WTC11 (cell line): ENCODE data around the gene LRP1. TPM values are rescaled to one million over a fixed set of nuclear protein-coding genes. Genes with fewer than 3 reads are reported as not detected.

ENCODE experiments used
- ATAC-seq: fragments of 200-7000 bp; cut with Tn5 transposase; 2 replicates; pipeline ENCODE4 v1.10.0; 2021; ENCODE audit warnings: mild to moderate bottlenecking, moderate library complexity
- CTCF ChIA-PET: fragments of 300-600 bp; sonication (Branson Sonifier 250); formaldehyde crosslinking; loops from one replicate; lab custom pipeline; 2021; ENCODE audit warnings: antibody characterized with exemption; lab: Charles Lee
- POLR2A ChIA-PET: fragments of 350-600 bp; sonication (Branson Sonifier 250); formaldehyde crosslinking; loops from one replicate; lab custom pipeline; 2021; ENCODE audit warnings: antibody characterized with exemption; lab: Charles Lee
- DNase-seq: peaks from one replicate; pipeline ENCODE4 v3.0.0; 2021; ENCODE audit warnings: low spot score
- H3K27ac Mint-ChIP-seq: 2 replicates; pipeline ENCODE4 v1.8.0; 2021; ENCODE audit warnings: mixed read lengths
- H3K27me3 Mint-ChIP-seq: 2 replicates; pipeline ENCODE4 v1.8.0; 2021; ENCODE audit warnings: low read depth, mild to moderate bottlenecking, moderate library complexity, mixed read lengths
- H3K36me3 Mint-ChIP-seq: 2 replicates; pipeline ENCODE4 v1.8.0; 2021; ENCODE audit warnings: mixed read lengths
- H3K4me1 Mint-ChIP-seq: 2 replicates; pipeline ENCODE4 v1.8.0; 2022; ENCODE audit warnings: mixed read lengths
- H3K4me3 Mint-ChIP-seq: 2 replicates; pipeline ENCODE4 v1.8.0; 2021; ENCODE audit warnings: mild to moderate bottlenecking, moderate library complexity, mixed read lengths
- H3K9me3 Mint-ChIP-seq: 2 replicates; pipeline ENCODE4 v1.8.0; 2021; ENCODE audit warnings: mixed read lengths
- FOXJ3 ChIP-seq: sonication (generic); formaldehyde crosslinking; IDR thresholded peaks from 2 replicates; pipeline ENCODE4 v1.9.0; 2021; ENCODE audit warnings: missing genetic modification reagents, mild to moderate bottlenecking, borderline replicate concordance
- GRHL2 ChIP-seq: fragments of 250-450 bp; sonication (Bioruptor Pico); IDR thresholded peaks from 2 replicates; pipeline ENCODE4 v1.8.0; 2022; ENCODE audit warnings: mild to moderate bottlenecking, moderate library complexity; ENCODE audit not compliant: insufficient replicate concordance, severe bottlenecking
- JUN ChIP-seq: sonication (generic); formaldehyde crosslinking; IDR thresholded peaks from 2 replicates; pipeline ENCODE4 v1.8.0; 2023; ENCODE audit warnings: mild to moderate bottlenecking, missing genetic modification reagents
- NR2C2 ChIP-seq: sonication (generic); formaldehyde crosslinking; IDR thresholded peaks from 2 replicates; pipeline ENCODE4 v1.8.0; 2022; ENCODE audit warnings: mild to moderate bottlenecking, missing genetic modification reagents
- OVOL2 ChIP-seq: fragments of 250-450 bp; sonication (Bioruptor Pico); IDR thresholded peaks from 2 replicates; pipeline ENCODE4 v1.9.0; 2021; ENCODE audit warnings: mild to moderate bottlenecking, borderline replicate concordance
- RELA ChIP-seq: sonication (generic); formaldehyde crosslinking; IDR thresholded peaks from 2 replicates; pipeline ENCODE4 v1.8.1; 2022; ENCODE audit warnings: missing genetic modification reagents, mild to moderate bottlenecking, borderline replicate concordance
- RORB ChIP-seq: fragments of 250-450 bp; sonication (Bioruptor Pico); IDR thresholded peaks from 2 replicates; pipeline ENCODE4 v1.9.0; 2021; ENCODE audit warnings: mild to moderate bottlenecking
- SMAD4 ChIP-seq: sonication (generic); formaldehyde crosslinking; IDR thresholded peaks from 2 replicates; pipeline ENCODE4 v1.8.0; 2022; ENCODE audit warnings: mild to moderate bottlenecking, missing genetic modification reagents
- SP1 ChIP-seq: sonication (generic); formaldehyde crosslinking; conservative IDR thresholded peaks from 2 replicates; pipeline ENCODE4 v1.8.1; 2022; ENCODE audit warnings: missing genetic modification reagents
- ZBTB21 ChIP-seq: sonication (generic); formaldehyde crosslinking; IDR thresholded peaks from 2 replicates; pipeline ENCODE4 v1.8.1; 2023; ENCODE audit warnings: mild to moderate bottlenecking, missing genetic modification reagents, borderline replicate concordance
- ZNF263 ChIP-seq: sonication (generic); formaldehyde crosslinking; IDR thresholded peaks from 2 replicates; pipeline ENCODE4 v1.8.1; 2022; ENCODE audit warnings: low read depth, mild to moderate bottlenecking, moderate library complexity, missing genetic modification reagents
- ZNF416 ChIP-seq: fragments of 250-450 bp; sonication (Bioruptor Pico); IDR thresholded peaks from 2 replicates; pipeline ENCODE4 v1.9.0; 2021; ENCODE audit warnings: mild to moderate bottlenecking, inconsistent platforms
- total RNA-seq: library from RNA; stranded (reverse); gene quantifications from 3 replicates; pipeline ENCODE4 v1.2.3, GENCODE V29; 2021
- TF ChIP-seq, protein P1 (sequence below): sonication (generic); formaldehyde crosslinking; IDR thresholded peaks from 2 replicates; pipeline ENCODE4 v1.8.1; 2022; ENCODE audit warnings: low read depth, missing genetic modification reagents, borderline replicate concordance
- TF ChIP-seq, protein P2 (sequence below): sonication (generic); formaldehyde crosslinking; IDR thresholded peaks from 2 replicates; pipeline ENCODE4 v1.8.1; 2022; ENCODE audit warnings: missing genetic modification reagents, borderline replicate concordance
- TF ChIP-seq, protein P3 (sequence below): fragments of 250-450 bp; sonication (Bioruptor Pico); IDR thresholded peaks from 2 replicates; pipeline ENCODE4 v1.8.0; 2021; ENCODE audit warnings: mild to moderate bottlenecking
- TF ChIP-seq, protein P4 (sequence below): fragments of 200-600 bp; IDR thresholded peaks from 2 replicates; pipeline ENCODE4 v1.8.0; 2022; ENCODE audit warnings: antibody characterized with exemption
- TF ChIP-seq, protein P5 (sequence below): sonication (generic); formaldehyde crosslinking; IDR thresholded peaks from 2 replicates; pipeline ENCODE4 v1.8.0; 2022; ENCODE audit warnings: mild to moderate bottlenecking, missing genetic modification reagents
- TF ChIP-seq, protein P6 (sequence below): sonication (generic); formaldehyde crosslinking; IDR thresholded peaks from 2 replicates; pipeline ENCODE4 v1.8.1; 2023; ENCODE audit warnings: mild to moderate bottlenecking, missing genetic modification reagents
- TF ChIP-seq, protein P7 (sequence below): sonication (generic); formaldehyde crosslinking; IDR thresholded peaks from 2 replicates; pipeline ENCODE4 v1.8.0; 2022; ENCODE audit warnings: mild to moderate bottlenecking, missing genetic modification reagents

Gene LRP1
- total RNA-seq, 1 experiment from 2014 or later: 120 TPM

DNA sequence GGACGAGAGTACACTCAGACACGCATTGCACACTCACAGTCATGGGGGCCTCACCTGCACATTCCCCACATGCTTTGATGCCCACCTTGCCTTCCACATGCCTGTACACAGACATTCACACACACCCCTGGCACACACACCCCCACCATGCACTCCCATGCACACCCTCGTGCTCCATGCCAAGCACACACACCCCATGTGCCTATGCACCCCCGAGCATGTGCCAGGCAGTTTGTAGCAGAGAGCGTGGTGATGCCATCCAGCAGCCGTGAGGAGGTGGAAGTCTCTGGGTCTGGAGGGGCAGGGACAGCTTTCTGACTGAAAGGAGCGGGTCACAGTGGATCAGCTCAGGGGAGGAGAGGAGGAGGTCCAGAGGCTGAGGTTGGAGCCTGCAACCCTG is 77.6 kb downstream of the LRP1 start:
- H3K27me3 Mint-ChIP-seq: no peaks in the 10 kb centered on the region
- H3K4me3 Mint-ChIP-seq: no peak overlapping the region
- no peaks in the 10 kb centered on the region for H3K4me1 Mint-ChIP-seq
- peaks cover 55% of the 10 kb centered on the region for H3K36me3 Mint-ChIP-seq
- CTCF ChIA-PET: interaction anchor here (0.7 to 1.1 kb wide), 2 partner anchors 8 to 18 kb away, joined by 3 to 4 read pairs; no protein-coding TSS in a partner anchor
- ATAC-seq (no peak), DNase-seq (no peak)
- TF ChIP-seq, protein P1, sequence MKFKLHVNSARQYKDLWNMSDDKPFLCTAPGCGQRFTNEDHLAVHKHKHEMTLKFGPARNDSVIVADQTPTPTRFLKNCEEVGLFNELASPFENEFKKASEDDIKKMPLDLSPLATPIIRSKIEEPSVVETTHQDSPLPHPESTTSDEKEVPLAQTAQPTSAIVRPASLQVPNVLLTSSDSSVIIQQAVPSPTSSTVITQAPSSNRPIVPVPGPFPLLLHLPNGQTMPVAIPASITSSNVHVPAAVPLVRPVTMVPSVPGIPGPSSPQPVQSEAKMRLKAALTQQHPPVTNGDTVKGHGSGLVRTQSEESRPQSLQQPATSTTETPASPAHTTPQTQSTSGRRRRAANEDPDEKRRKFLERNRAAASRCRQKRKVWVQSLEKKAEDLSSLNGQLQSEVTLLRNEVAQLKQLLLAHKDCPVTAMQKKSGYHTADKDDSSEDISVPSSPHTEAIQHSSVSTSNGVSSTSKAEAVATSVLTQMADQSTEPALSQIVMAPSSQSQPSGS (CRISPR knock-in tag): no peak
- TF ChIP-seq GRHL2: no peak
- no peak for TF ChIP-seq ZBTB21 (CRISPR knock-in tag)
- TF ChIP-seq, protein P2, sequence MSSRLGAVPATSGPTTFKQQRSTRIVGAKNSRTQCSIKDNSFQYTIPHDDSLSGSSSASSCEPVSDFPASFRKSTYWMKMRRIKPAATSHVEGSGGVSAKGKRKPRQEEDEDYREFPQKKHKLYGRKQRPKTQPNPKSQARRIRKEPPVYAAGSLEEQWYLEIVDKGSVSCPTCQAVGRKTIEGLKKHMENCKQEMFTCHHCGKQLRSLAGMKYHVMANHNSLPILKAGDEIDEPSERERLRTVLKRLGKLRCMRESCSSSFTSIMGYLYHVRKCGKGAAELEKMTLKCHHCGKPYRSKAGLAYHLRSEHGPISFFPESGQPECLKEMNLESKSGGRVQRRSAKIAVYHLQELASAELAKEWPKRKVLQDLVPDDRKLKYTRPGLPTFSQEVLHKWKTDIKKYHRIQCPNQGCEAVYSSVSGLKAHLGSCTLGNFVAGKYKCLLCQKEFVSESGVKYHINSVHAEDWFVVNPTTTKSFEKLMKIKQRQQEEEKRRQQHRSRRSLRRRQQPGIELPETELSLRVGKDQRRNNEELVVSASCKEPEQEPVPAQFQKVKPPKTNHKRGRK (CRISPR knock-in tag): no peak
- TF ChIP-seq, protein P3, sequence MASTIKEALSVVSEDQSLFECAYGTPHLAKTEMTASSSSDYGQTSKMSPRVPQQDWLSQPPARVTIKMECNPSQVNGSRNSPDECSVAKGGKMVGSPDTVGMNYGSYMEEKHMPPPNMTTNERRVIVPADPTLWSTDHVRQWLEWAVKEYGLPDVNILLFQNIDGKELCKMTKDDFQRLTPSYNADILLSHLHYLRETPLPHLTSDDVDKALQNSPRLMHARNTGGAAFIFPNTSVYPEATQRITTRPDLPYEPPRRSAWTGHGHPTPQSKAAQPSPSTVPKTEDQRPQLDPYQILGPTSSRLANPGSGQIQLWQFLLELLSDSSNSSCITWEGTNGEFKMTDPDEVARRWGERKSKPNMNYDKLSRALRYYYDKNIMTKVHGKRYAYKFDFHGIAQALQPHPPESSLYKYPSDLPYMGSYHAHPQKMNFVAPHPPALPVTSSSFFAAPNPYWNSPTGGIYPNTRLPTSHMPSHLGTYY (CRISPR knock-in tag): no peak
- TF ChIP-seq, protein P4, sequence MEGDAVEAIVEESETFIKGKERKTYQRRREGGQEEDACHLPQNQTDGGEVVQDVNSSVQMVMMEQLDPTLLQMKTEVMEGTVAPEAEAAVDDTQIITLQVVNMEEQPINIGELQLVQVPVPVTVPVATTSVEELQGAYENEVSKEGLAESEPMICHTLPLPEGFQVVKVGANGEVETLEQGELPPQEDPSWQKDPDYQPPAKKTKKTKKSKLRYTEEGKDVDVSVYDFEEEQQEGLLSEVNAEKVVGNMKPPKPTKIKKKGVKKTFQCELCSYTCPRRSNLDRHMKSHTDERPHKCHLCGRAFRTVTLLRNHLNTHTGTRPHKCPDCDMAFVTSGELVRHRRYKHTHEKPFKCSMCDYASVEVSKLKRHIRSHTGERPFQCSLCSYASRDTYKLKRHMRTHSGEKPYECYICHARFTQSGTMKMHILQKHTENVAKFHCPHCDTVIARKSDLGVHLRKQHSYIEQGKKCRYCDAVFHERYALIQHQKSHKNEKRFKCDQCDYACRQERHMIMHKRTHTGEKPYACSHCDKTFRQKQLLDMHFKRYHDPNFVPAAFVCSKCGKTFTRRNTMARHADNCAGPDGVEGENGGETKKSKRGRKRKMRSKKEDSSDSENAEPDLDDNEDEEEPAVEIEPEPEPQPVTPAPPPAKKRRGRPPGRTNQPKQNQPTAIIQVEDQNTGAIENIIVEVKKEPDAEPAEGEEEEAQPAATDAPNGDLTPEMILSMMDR: no peak
- TF ChIP-seq, protein P5, sequence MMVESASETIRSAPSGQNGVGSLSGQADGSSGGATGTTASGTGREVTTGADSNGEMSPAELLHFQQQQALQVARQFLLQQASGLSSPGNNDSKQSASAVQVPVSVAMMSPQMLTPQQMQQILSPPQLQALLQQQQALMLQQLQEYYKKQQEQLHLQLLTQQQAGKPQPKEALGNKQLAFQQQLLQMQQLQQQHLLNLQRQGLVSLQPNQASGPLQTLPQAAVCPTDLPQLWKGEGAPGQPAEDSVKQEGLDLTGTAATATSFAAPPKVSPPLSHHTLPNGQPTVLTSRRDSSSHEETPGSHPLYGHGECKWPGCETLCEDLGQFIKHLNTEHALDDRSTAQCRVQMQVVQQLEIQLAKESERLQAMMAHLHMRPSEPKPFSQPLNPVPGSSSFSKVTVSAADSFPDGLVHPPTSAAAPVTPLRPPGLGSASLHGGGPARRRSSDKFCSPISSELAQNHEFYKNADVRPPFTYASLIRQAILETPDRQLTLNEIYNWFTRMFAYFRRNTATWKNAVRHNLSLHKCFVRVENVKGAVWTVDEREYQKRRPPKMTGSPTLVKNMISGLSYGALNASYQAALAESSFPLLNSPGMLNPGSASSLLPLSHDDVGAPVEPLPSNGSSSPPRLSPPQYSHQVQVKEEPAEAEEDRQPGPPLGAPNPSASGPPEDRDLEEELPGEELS (CRISPR knock-in tag): no peak
- TF ChIP-seq NR2C2 (CRISPR knock-in tag): no peak
- TF ChIP-seq, protein P6, sequence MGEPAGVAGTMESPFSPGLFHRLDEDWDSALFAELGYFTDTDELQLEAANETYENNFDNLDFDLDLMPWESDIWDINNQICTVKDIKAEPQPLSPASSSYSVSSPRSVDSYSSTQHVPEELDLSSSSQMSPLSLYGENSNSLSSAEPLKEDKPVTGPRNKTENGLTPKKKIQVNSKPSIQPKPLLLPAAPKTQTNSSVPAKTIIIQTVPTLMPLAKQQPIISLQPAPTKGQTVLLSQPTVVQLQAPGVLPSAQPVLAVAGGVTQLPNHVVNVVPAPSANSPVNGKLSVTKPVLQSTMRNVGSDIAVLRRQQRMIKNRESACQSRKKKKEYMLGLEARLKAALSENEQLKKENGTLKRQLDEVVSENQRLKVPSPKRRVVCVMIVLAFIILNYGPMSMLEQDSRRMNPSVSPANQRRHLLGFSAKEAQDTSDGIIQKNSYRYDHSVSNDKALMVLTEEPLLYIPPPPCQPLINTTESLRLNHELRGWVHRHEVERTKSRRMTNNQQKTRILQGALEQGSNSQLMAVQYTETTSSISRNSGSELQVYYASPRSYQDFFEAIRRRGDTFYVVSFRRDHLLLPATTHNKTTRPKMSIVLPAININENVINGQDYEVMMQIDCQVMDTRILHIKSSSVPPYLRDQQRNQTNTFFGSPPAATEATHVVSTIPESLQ (CRISPR knock-in tag): no peak
- H3K27ac Mint-ChIP-seq: no peak overlapping the region
- H3K9me3 Mint-ChIP-seq: no peaks in the 10 kb centered on the region
- POLR2A ChIA-PET: interaction anchor here (0.6 kb wide), 1 partner anchor 21 kb away, joined by 3 read pairs; no protein-coding TSS in a partner anchor

DNA sequence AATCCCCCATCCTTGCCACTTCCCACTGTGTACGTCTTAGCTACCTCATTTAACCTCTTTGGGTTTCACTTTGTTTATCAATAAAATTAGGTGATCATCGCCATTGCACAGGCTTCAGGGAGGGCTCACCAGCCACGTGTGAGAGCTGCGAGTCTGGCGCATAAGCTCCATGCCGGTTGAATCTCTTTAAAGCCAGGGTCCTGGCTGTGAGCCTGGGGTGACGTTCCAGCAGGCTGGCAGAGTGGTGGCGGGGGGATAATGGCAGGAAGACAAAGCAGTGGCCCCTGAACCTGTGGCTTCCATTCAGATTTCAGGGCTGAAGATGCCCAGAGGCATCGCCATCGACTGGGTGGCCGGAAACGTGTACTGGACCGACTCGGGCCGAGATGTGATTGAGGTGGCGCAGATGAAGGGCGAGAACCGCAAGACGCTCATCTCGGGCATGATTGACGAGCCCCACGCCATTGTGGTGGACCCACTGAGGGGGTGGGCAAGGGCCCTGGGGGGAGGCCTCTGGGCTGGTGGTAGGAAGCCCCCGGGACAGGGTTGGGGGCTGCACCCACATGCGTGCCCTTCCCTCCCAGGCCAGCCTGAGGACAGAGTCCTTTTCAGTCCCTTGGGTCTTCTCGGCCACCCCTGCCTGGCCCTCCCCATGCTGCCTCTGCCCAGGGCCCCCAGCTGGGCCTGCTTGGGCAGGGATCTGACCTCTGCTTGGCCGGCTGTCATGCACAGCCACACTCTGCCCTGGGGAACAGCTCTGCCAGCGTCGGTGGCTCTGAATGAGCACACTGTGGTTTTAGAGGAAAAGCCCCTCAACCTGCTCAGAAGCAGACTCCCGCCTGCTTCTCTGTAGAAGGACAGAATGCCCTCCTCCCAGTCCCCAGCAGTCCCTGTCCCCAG is 79.7 kb downstream of the LRP1 start:
- ChIA-PET POLR2A (no interaction called here), CTCF (interaction anchor here (0.6 to 1.5 kb wide), 2 partner anchors 32 to 56 kb away, joined by 3 to 4 read pairs; no protein-coding TSS in a partner anchor)
- Mint-ChIP-seq H3K36me3 (peaks cover 40% of the 10 kb centered on the region), H3K9me3 (no peaks in the 10 kb centered on the region), H3K27me3 (no peaks in the 10 kb centered on the region), H3K4me1 (peaks cover 4% of the 10 kb centered on the region), H3K27ac (no peak overlapping the region), H3K4me3 (no peak overlapping the region)
- DNase-seq (no peak), ATAC-seq (no peak)
- TF ChIP-seq, protein P7, sequence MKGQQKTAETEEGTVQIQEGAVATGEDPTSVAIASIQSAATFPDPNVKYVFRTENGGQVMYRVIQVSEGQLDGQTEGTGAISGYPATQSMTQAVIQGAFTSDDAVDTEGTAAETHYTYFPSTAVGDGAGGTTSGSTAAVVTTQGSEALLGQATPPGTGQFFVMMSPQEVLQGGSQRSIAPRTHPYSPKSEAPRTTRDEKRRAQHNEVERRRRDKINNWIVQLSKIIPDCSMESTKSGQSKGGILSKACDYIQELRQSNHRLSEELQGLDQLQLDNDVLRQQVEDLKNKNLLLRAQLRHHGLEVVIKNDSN: no peak
- TF ChIP-seq SMAD4 (no peak), ZNF416 (CRISPR knock-in tag) (no peak), RORB (CRISPR knock-in tag) (no peak), SP1 (CRISPR knock-in tag) (no peak), ZNF263 (CRISPR knock-in tag) (no peak), JUN (CRISPR knock-in tag) (no peak), OVOL2 (CRISPR knock-in tag) (no peak), FOXJ3 (CRISPR knock-in tag) (no peak), RELA (CRISPR knock-in tag) (no peak)
